Panc1 (cell line): ENCODE measurements around the gene HLTF. TPM values are rescaled to one million over a fixed set of nuclear protein-coding genes. Genes with fewer than 3 reads are reported as not detected.

Experiments
- ATAC-seq: fragments of 200-7000 bp; cut with Tn5 transposase; 2 replicates; pipeline ENCODE4 v1.9.1; 2020; ENCODE audit warnings: mild to moderate bottlenecking, moderate library complexity
- BruUV-seq: library from RNA; stranded (reverse); fragments of 400-500 nt; replicated peaks from 2 replicates; lab custom pipeline; 2021; lab: Mats Ljungman, UMichigan
- CTCF ChIA-PET: fragments of 300-600 bp; sonication (Branson Sonifier 250); formaldehyde crosslinking; loops from one replicate; lab custom pipeline; 2022; ENCODE audit warnings: antibody characterized with exemption; lab: Charles Lee
- POLR2A ChIA-PET: fragments of 300-600 bp; sonication (Branson Sonifier 250); formaldehyde crosslinking; loops from one replicate; lab custom pipeline; 2022; ENCODE audit warnings: antibody characterized with exemption; lab: Charles Lee
- DNase-seq: peaks from one replicate; pipeline ENCODE4 v3.0.0-alpha.2; 2010; ENCODE audit warnings: low read depth, low spot score
- H3K27ac ChIP-seq: 2 replicates; pipeline ENCODE4 v1.5.1; 2011; ENCODE audit warnings: mild to moderate bottlenecking, low read length, inconsistent platforms
- H3K27me3 ChIP-seq: fragments of 200-500 bp; sonication (Bioruptor generic); 2 replicates; pipeline ENCODE4 v1.6.0; 2014; ENCODE audit warnings: low read length, inconsistent platforms; ENCODE audit not compliant: control insufficient read depth, insufficient read depth
- H3K36me3 ChIP-seq: fragments of 200-500 bp; sonication (Bioruptor generic); 2 replicates; pipeline ENCODE4 v1.5.1; 2014; ENCODE audit warnings: inconsistent platforms, mild to moderate bottlenecking, low read length, moderate library complexity; ENCODE audit not compliant: control insufficient read depth, insufficient read depth
- H3K4me1 ChIP-seq: 2 replicates; pipeline ENCODE4 v1.5.1; 2011; ENCODE audit warnings: inconsistent platforms, mild to moderate bottlenecking, low read length, moderate library complexity; ENCODE audit not compliant: control insufficient read depth, insufficient read depth
- H3K4me3 ChIP-seq, 2 experiments: 2 replicates each; pipeline ENCODE4 v1.5.1; 2011 to 2012; ENCODE audit warnings: low read depth in 2 of 2, low read length in 2 of 2, mild to moderate bottlenecking in 2 of 2, inconsistent platforms in 1 of 2, moderate library complexity in 1 of 2
- H3K9me3 ChIP-seq: fragments of 200-500 bp; sonication (Bioruptor generic); 2 replicates; pipeline ENCODE4 v1.5.1; 2014; ENCODE audit warnings: low read depth, mild to moderate bottlenecking, inconsistent platforms, low read length, moderate library complexity; ENCODE audit not compliant: control insufficient read depth, insufficient read depth
- CTCF ChIP-seq: fragments of 450-650 bp; IDR thresholded peaks from 2 replicates; pipeline ENCODE4 v1.5.1; 2017; ENCODE audit warnings: mild to moderate bottlenecking
- POLR2AphosphoS5 ChIP-seq: IDR thresholded peaks from 2 replicates; pipeline ENCODE4 v1.6.1; 2012; ENCODE audit warnings: mild to moderate bottlenecking, low read depth, low read length, moderate library complexity
- REST ChIP-seq, 2 experiments: IDR thresholded peaks; 2 replicates each; pipeline ENCODE4 v1.6.1; 2011 to 2012; ENCODE audit warnings: low read depth in 2 of 2, control low read depth in 1 of 2, low read length in 1 of 2, mild to moderate bottlenecking in 1 of 2, moderate library complexity in 1 of 2; ENCODE audit not compliant: insufficient read depth in 1 of 2
- SIN3A ChIP-seq: IDR thresholded peaks from 2 replicates; pipeline ENCODE4 v1.6.1; 2012; ENCODE audit warnings: low read depth, mild to moderate bottlenecking, low read length, moderate library complexity, borderline replicate concordance; ENCODE audit not compliant: insufficient read depth
- TCF7L2 ChIP-seq: IDR thresholded peaks from 2 replicates; pipeline ENCODE4 v1.6.1; 2011; ENCODE audit warnings: mild to moderate bottlenecking, low read depth, low read length, inconsistent platforms
- in situ Hi-C: cut with HindIII; loops from 2 replicates; pipeline ENCODE4 v1.10.0; 2016; ENCODE audit warnings: low sequenced_read_pairs, low pct_unique_long_range_greater_than_20kb
- intact Hi-C: fragments of 100-400 bp; cut with micrococcal nuclease; formaldehyde crosslinking; loops from one replicate; pipeline ENCODE4 v1.10.0; 2022; ENCODE audit not compliant: unreplicated experiment
- total RNA-seq: library from RNA; stranded (reverse); gene quantifications from one replicate; pipeline ENCODE4 v1.2.1, GENCODE V29; 2021; ENCODE audit not compliant: unreplicated experiment

The HLTF gene
- total RNA-seq, 1 experiment from 2014 or later: 106 TPM

GRCh38 chr3:149015393-149015792, 70.9 kb downstream of the HLTF start:
- DNase-seq (no peak), ATAC-seq (no peak)
- ChIA-PET CTCF (no interaction called here), POLR2A (no interaction called here)
- in situ Hi-C loops: no loop called here
- intact Hi-C loops: no loop called here
- no TSS peak for BruUV-seq
- no peaks in the 10 kb centered on the region for H3K4me1 ChIP-seq
- no peak overlapping the region for H3K27ac ChIP-seq
- peaks cover 8% of the 10 kb centered on the region for H3K36me3 ChIP-seq
- no peaks in the 10 kb centered on the region for H3K27me3 ChIP-seq
- TF ChIP-seq CTCF: no peak
- TF ChIP-seq TCF7L2: no peak
- TF ChIP-seq POLR2AphosphoS5: no peak
- no peak for TF ChIP-seq SIN3A
- no peak for TF ChIP-seq REST (IDR thresholded peaks at IDR 0.05; ENCODE audit: insufficient read depth in 1 of 2, low read depth in 2 of 2, low read length in 1 of 2)
- H3K4me3 ChIP-seq: no peak overlapping the region
- H3K9me3 ChIP-seq: no peaks in the 10 kb centered on the region

GRCh38 chr3:149013726-149014125, 72.6 kb downstream of the HLTF start:
- peaks cover 8% of the 10 kb centered on the region for H3K36me3 ChIP-seq
- POLR2A ChIA-PET: no interaction called here
- intact Hi-C loops (no loop called here), in situ Hi-C loops (no loop called here)
- H3K27me3 ChIP-seq: no peaks in the 10 kb centered on the region
- H3K27ac ChIP-seq: no peak overlapping the region
- no peak overlapping the region for H3K4me3 ChIP-seq
- no peaks in the 10 kb centered on the region for H3K9me3 ChIP-seq
- DNase-seq (no peak), ATAC-seq (no peak)
- CTCF ChIA-PET: interaction anchor here (0.7 kb wide), 1 partner anchor 15 kb away, joined by 3 read pairs; no protein-coding TSS in a partner anchor
- BruUV-seq: no TSS peak
- TF ChIP-seq SIN3A: no peak
- no peak for TF ChIP-seq POLR2AphosphoS5
- TF ChIP-seq TCF7L2: no peak
- TF ChIP-seq CTCF: no peak
- TF ChIP-seq REST (IDR thresholded peaks at IDR 0.05; ENCODE audit: insufficient read depth in 1 of 2, low read depth in 2 of 2, low read length in 1 of 2): no peak
- no peaks in the 10 kb centered on the region for H3K4me1 ChIP-seq
